H1 (cell line): ENCODE measurements around the gene TRPC4. TPM values are rescaled to one million over a fixed set of nuclear protein-coding genes. Genes with fewer than 3 reads are reported as not detected.

Experiments used
- CTCF ChIA-PET: fragments of 300-600 bp; sonication (Branson Sonifier 250); formaldehyde crosslinking; loops from one replicate; lab custom pipeline; 2021; ENCODE audit not compliant: partially characterized antibody; lab: Charles Lee
- POLR2A ChIA-PET: fragments of 300-600 bp; sonication (Branson Sonifier 250); formaldehyde crosslinking; loops from one replicate; lab custom pipeline; 2021; ENCODE audit warnings: inconsistent platforms; ENCODE audit not compliant: partially characterized antibody; lab: Charles Lee
- DNase-seq, 2 experiments: peaks; one replicate each; pipeline versions ENCODE4 v3.0.0 to v3.0.0-alpha.2; 2010 to 2022; ENCODE audit warnings: low spot score in 2 of 2, low read depth in 1 of 2, mixed read lengths in 1 of 2
- FAIRE-seq: peaks from 2 replicates; lab custom pipeline; 2011; peaks lifted over from hg19 to GRCh38; lab: Jason Lieb, UNC
- H2AFZ ChIP-seq: 2 replicates; pipeline ENCODE4 v1.8.1; 2012; ENCODE audit warnings: low read length, inconsistent platforms
- H2AK5ac ChIP-seq: 2 replicates; pipeline ENCODE4 v1.6.1; 2013; ENCODE audit warnings: low read depth, low read length
- H2BK120ac ChIP-seq: replicated peaks from 2 replicates; pipeline ENCODE3; 2013; ENCODE audit warnings: low read depth, low read length, inconsistent platforms
- H2BK12ac ChIP-seq: 2 replicates; pipeline ENCODE4 v1.6.1; 2013; ENCODE audit warnings: low read depth, low read length
- H2BK15ac ChIP-seq: 2 replicates; pipeline ENCODE4 v1.6.1; 2013; ENCODE audit warnings: low read length
- H2BK20ac ChIP-seq: 2 replicates; pipeline ENCODE4 v1.6.1; 2013; ENCODE audit warnings: low read length
- H2BK5ac ChIP-seq: 2 replicates; pipeline ENCODE4 v1.6.1; 2013; ENCODE audit warnings: low read depth, low read length
- H3K14ac ChIP-seq: 2 replicates; pipeline ENCODE4 v1.6.1; 2013; ENCODE audit warnings: inconsistent platforms; ENCODE audit not compliant: insufficient read length
- H3K18ac ChIP-seq: 2 replicates; pipeline ENCODE4 v1.6.1; 2013; ENCODE audit warnings: low read length; ENCODE audit errors: extremely low read depth
- H3K23ac ChIP-seq: 2 replicates; pipeline ENCODE4 v1.6.1; 2013; ENCODE audit warnings: inconsistent platforms; ENCODE audit not compliant: insufficient read length
- H3K23me2 ChIP-seq: 2 replicates; pipeline ENCODE4 v1.6.1; 2013; ENCODE audit warnings: low read depth, low read length
- H3K27ac ChIP-seq: 2 replicates; pipeline ENCODE4 v1.6.1; 2011; ENCODE audit warnings: low read depth, low read length, inconsistent platforms
- H3K27me3 ChIP-seq, 4 experiments: replicated peaks in 1 of 4; 1 replicate in 1 of 4; 2 replicates in 3 of 4; pipeline versions ENCODE4 v1.6.1 to v1.8.1; 2011 to 2013; ENCODE audit warnings: low read length in 3 of 4, mild to moderate bottlenecking in 3 of 4, inconsistent platforms in 2 of 4, mixed read lengths in 2 of 4, moderate library complexity in 1 of 4; ENCODE audit not compliant: control insufficient read depth in 3 of 4, insufficient read depth in 3 of 4; ENCODE audit errors: extremely low read depth in 1 of 4
- H3K36me3 ChIP-seq, 4 experiments: 2 replicates each; pipeline versions ENCODE4 v1.6.1 to v1.8.1; 2011 to 2013; ENCODE audit warnings: mild to moderate bottlenecking in 4 of 4, low read length in 3 of 4, moderate library complexity in 2 of 4, control low read depth in 1 of 4, inconsistent platforms in 1 of 4; ENCODE audit not compliant: insufficient read depth in 4 of 4, control insufficient read depth in 2 of 4
- H3K4ac ChIP-seq: replicated peaks from 2 replicates; pipeline ENCODE3; 2013; ENCODE audit warnings: low read length, low read depth, mixed read lengths, inconsistent platforms; ENCODE audit not compliant: insufficient read length
- H3K4me1 ChIP-seq, 4 experiments: replicated peaks in 1 of 4; 1 replicate in 1 of 4; 2 replicates in 3 of 4; pipeline versions ENCODE4 v1.6.1 to v1.8.1; 2011 to 2013; ENCODE audit warnings: low read length in 3 of 4, inconsistent platforms in 2 of 4, mixed read lengths in 1 of 4; ENCODE audit not compliant: insufficient read depth in 4 of 4, control insufficient read depth in 3 of 4
- H3K4me2 ChIP-seq, 2 experiments: 2 replicates each; pipeline versions ENCODE4 v1.6.1 to v1.8.1; 2011 to 2013; ENCODE audit warnings: low read depth in 2 of 2, low read length in 2 of 2, control low read depth in 1 of 2, inconsistent platforms in 1 of 2, mild to moderate bottlenecking in 1 of 2; ENCODE audit not compliant: insufficient read depth in 1 of 2
- H3K4me3 ChIP-seq, 4 experiments: fragments of 200-600, 300-600 bp in 1 of 4; sonication (generic), shearing (Covaris generic), sonication (Bioruptor Twin) in 1 of 4; 2 replicates each; pipeline versions ENCODE4 v1.5.1 to v1.8.1; 2011 to 2016; ENCODE audit warnings: low read length in 4 of 4, low read depth in 3 of 4, control low read depth in 2 of 4, inconsistent platforms in 2 of 4, mild to moderate bottlenecking in 2 of 4, mixed read lengths in 1 of 4, moderate library complexity in 1 of 4; ENCODE audit not compliant: insufficient read depth in 2 of 4; ENCODE audit errors: extremely low read depth in 1 of 4
- H3K56ac ChIP-seq: replicated peaks from 2 replicates; pipeline ENCODE3; 2013; ENCODE audit warnings: low read depth, mild to moderate bottlenecking, mixed read lengths, low read length, inconsistent platforms; ENCODE audit not compliant: insufficient read length
- H3K79me1 ChIP-seq: 2 replicates; pipeline ENCODE4 v1.6.1; 2013; ENCODE audit warnings: low read depth, low read length, control low read depth
- H3K79me2 ChIP-seq, 2 experiments: 2 replicates each; pipeline versions ENCODE4 v1.6.1 to v1.8.1; 2012 to 2013; ENCODE audit warnings: low read length in 2 of 2, mild to moderate bottlenecking in 2 of 2, inconsistent platforms in 1 of 2; ENCODE audit not compliant: insufficient read depth in 2 of 2, control insufficient read depth in 1 of 2
- H3K9ac ChIP-seq, 4 experiments: replicated peaks in 1 of 4; 1 replicate in 1 of 4; 2 replicates in 3 of 4; pipeline versions ENCODE4 v1.6.1 to v1.8.1; 2011 to 2013; ENCODE audit warnings: low read depth in 3 of 4, low read length in 3 of 4, control low read depth in 2 of 4, mild to moderate bottlenecking in 2 of 4, moderate library complexity in 2 of 4, inconsistent platforms in 1 of 4; ENCODE audit errors: extremely low read depth in 1 of 4
- H3K9me3 ChIP-seq, 2 experiments: 2 replicates each; pipeline versions ENCODE4 v1.6.1 to v1.8.1; 2012 to 2013; ENCODE audit warnings: mild to moderate bottlenecking in 2 of 2, moderate library complexity in 2 of 2, control low read depth in 1 of 2, inconsistent platforms in 1 of 2, low read depth in 1 of 2, low read length in 1 of 2, mixed read lengths in 1 of 2; ENCODE audit not compliant: insufficient read depth in 2 of 2
- H4K20me1 ChIP-seq, 2 experiments: replicated peaks in 1 of 2; 2 replicates each; pipeline versions ENCODE3 to v1.8.1; 2011 to 2013; ENCODE audit warnings: inconsistent platforms in 2 of 2, low read length in 2 of 2, mild to moderate bottlenecking in 1 of 2; ENCODE audit not compliant: insufficient read depth in 2 of 2, control insufficient read depth in 1 of 2
- H4K5ac ChIP-seq: 2 replicates; pipeline ENCODE4 v1.6.1; 2013; ENCODE audit warnings: low read length, low read depth, mixed read lengths, inconsistent platforms; ENCODE audit not compliant: insufficient read length
- H4K8ac ChIP-seq: 2 replicates; pipeline ENCODE4 v1.8.0; 2013; ENCODE audit warnings: mild to moderate bottlenecking, moderate library complexity, low read length, inconsistent platforms; ENCODE audit not compliant: insufficient read depth; ENCODE audit errors: extremely low read depth
- H4K91ac ChIP-seq: replicated peaks from 2 replicates; pipeline ENCODE3; 2013; ENCODE audit warnings: low read length, mixed read lengths, inconsistent platforms; ENCODE audit not compliant: insufficient read length
- EP300 ChIP-seq, 2 experiments: IDR thresholded peaks; 1 replicate in 1 of 2; 2 replicates in 1 of 2; pipeline ENCODE4 v1.6.1; 2011 to 2012; ENCODE audit warnings: low read depth in 2 of 2, low read length in 2 of 2, mild to moderate bottlenecking in 2 of 2, borderline replicate concordance in 1 of 2, inconsistent platforms in 1 of 2, moderate library complexity in 1 of 2
- HDAC6 ChIP-seq: IDR thresholded peaks from one replicate; pipeline ENCODE4 v1.7.1; 2012; ENCODE audit warnings: low read depth, mild to moderate bottlenecking, inconsistent platforms, low read length, moderate library complexity
- KDM1A ChIP-seq: fragments of 200-600, 300-600 bp; sonication (generic); IDR thresholded peaks from 2 replicates; pipeline ENCODE4 v1.7.1; 2016; ENCODE audit warnings: mild to moderate bottlenecking, low read length, borderline replicate concordance
- RFX5 ChIP-seq: IDR thresholded peaks from 2 replicates; pipeline ENCODE4 v1.6.1; 2011; ENCODE audit warnings: low read depth, low read length, improper control_type of control experiment, borderline replicate concordance
- SAP30 ChIP-seq: fragments of 300-600 bp; sonication (generic); IDR thresholded peaks from 2 replicates; pipeline ENCODE4 v1.7.1; 2012; ENCODE audit warnings: low read length, moderate library complexity, mild to moderate bottlenecking, inconsistent platforms; ENCODE audit not compliant: insufficient read depth, insufficient replicate concordance
- SIRT6 ChIP-seq: IDR thresholded peaks from one replicate; pipeline ENCODE4 v1.7.1; 2012; ENCODE audit warnings: low read length, inconsistent platforms
- SP4 ChIP-seq: IDR thresholded peaks from 2 replicates; pipeline ENCODE4 v1.6.1; 2012; ENCODE audit warnings: low read length, inconsistent platforms
- TAF1 ChIP-seq: IDR thresholded peaks from 2 replicates; pipeline ENCODE4 v1.6.1; 2011; ENCODE audit warnings: mild to moderate bottlenecking, low read depth, low read length
- TAF7 ChIP-seq: optimal IDR thresholded peaks from 2 replicates; pipeline ENCODE3; 2011; ENCODE audit warnings: low read depth, mild to moderate bottlenecking, inconsistent platforms, low read length, moderate library complexity, borderline replicate concordance
- ZNF274 ChIP-seq: IDR thresholded peaks from 2 replicates; pipeline ENCODE4 v1.7.0; 2012; ENCODE audit warnings: low read length, borderline replicate concordance; ENCODE audit errors: extremely low read depth
- WGBS, 2 experiments: shearing (Covaris generic) in 1 of 2; methylation state at CpG; one replicate each; pipeline versions ENCODE4 v1.1.6 to v1.1.7; 2013 to 2015; ENCODE audit warnings: low lambda C conversion rate in 2 of 2, mixed read lengths in 2 of 2, inconsistent platforms in 1 of 2, low coverage in 1 of 2, missing lambda C conversion rate in 1 of 2; ENCODE audit not compliant: insufficient replicate concordance in 2 of 2, insufficient coverage in 1 of 2, insufficient read length in 1 of 2; ENCODE audit errors: extremely low coverage in 1 of 2, missing lambda C conversion rate in 1 of 2; 5-methylcytosine and 5-hydroxymethylcytosine counted together
- polyA plus RNA-seq, 7 experiments: library from polyadenylated mRNA; depleted of rRNA in 3 of 7; stranded (reverse) in 5 of 7; unstranded in 2 of 7; fragments of >200 nt in 5 of 7; fragments of 200-250 nt in 2 of 7; gene quantifications; 1 replicate in 5 of 7; 2 replicates in 1 of 7; 4 replicates in 1 of 7; pipeline versions ENCODE4 v1.2.1 to v1.2.3, GENCODE V29; 2011 to 2013; ENCODE audit warnings: missing spikeins in 2 of 7, mixed read lengths in 2 of 7
- total RNA-seq: library from RNA; stranded (reverse); fragmentation: NEBNext Ultra II Directional; extraction: Animal tissue kit (Norgen Biotek cat#: 25700); gene quantifications from 2 replicates; pipeline ENCODE4 v1.2.1, GENCODE V29; 2021
- TF ChIP-seq, protein P1 (sequence below): IDR thresholded peaks from 2 replicates; pipeline ENCODE4 v1.6.1; 2012; ENCODE audit warnings: inconsistent platforms
- TF ChIP-seq, protein P2 (sequence below): IDR thresholded peaks from 2 replicates; pipeline ENCODE4 v1.6.1; 2012; ENCODE audit warnings: inconsistent platforms

The TRPC4 gene
- total and polyA plus RNA-seq, 2 of the 8 experiments (the other 6 are each of a cell fraction or from before 2014, with no cell fraction given), result 12.3 to 14.7 TPM

DNA sequence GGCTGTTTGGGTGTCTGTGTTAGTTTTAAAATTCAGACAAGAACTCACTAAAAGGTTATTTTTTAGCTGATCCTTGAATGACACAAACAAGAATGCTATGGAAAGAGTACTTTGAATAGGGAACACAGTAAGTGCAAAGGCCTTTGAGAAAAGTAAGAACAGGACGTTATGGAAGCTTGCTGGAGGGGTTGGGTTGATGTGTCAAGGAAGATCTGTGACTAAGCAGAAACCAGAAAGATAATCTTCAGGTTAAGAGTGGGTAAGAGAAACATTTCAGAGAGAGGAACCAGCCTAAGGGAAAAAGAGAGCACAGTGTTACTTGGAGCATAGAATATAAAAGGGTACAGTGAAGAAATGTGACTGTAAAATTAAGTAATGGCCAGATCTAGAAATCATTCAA is 41.2 kb upstream of the TRPC4 start:
- no peak overlapping the region for H2BK12ac ChIP-seq
- CTCF ChIA-PET, result no interaction called here
- H3K4me2 ChIP-seq, result no peak overlapping the region
- H3K14ac ChIP-seq, result no peak overlapping the region
- peaks cover 0 to 5% of the 10 kb centered on the region in 2 experiments; a peak in 2 of 4 replicates for H3K79me2 ChIP-seq
- no peaks in the 10 kb centered on the region for H3K79me1 ChIP-seq
- H2AK5ac ChIP-seq, result no peak overlapping the region
- H3K27ac ChIP-seq, result no peak overlapping the region
- no peaks in the 10 kb centered on the region for H3K27me3 ChIP-seq
- no peaks in the 10 kb centered on the region for H3K23me2 ChIP-seq
- H3K56ac ChIP-seq, result no peak overlapping the region
- POLR2A ChIA-PET, result no interaction called here
- H3K18ac ChIP-seq, result no peak overlapping the region
- FAIRE-seq (no peak), DNase-seq (no peak)
- peak overlapping the region; percentile 72; the same call in 1 of the 2 replicates for H2AFZ ChIP-seq
- H3K9ac ChIP-seq, result no peak overlapping the region
- H4K8ac ChIP-seq, result no peak overlapping the region
- no peak overlapping the region for H2BK5ac ChIP-seq
- no peak overlapping the region for H2BK20ac ChIP-seq
- H2BK15ac ChIP-seq, result no peak overlapping the region
- no peak overlapping the region for H3K4me3 ChIP-seq
- no peaks in the 10 kb centered on the region for H3K9me3 ChIP-seq
- no peak overlapping the region for H3K4ac ChIP-seq
- H3K23ac ChIP-seq, result no peak overlapping the region
- H4K5ac ChIP-seq, result no peak overlapping the region
- no peak overlapping the region for H2BK120ac ChIP-seq
- no peak for TF ChIP-seq ZNF274
- TF ChIP-seq EP300 (IDR thresholded peaks at IDR 0.05; ENCODE audit: borderline replicate concordance in 1 of 2, low read depth in 2 of 2, low read length in 2 of 2), result no peak
- TF ChIP-seq TAF1, result no peak
- TF ChIP-seq SIRT6, result no peak
- TF ChIP-seq, protein P1, sequence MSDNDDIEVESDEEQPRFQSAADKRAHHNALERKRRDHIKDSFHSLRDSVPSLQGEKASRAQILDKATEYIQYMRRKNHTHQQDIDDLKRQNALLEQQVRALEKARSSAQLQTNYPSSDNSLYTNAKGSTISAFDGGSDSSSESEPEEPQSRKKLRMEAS, result no peak
- no peak for TF ChIP-seq HDAC6
- TF ChIP-seq, protein P2, sequence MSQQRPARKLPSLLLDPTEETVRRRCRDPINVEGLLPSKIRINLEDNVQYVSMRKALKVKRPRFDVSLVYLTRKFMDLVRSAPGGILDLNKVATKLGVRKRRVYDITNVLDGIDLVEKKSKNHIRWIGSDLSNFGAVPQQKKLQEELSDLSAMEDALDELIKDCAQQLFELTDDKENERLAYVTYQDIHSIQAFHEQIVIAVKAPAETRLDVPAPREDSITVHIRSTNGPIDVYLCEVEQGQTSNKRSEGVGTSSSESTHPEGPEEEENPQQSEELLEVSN, result no peak
- TF ChIP-seq KDM1A, result no peak
- TF ChIP-seq RFX5, result no peak
- no peak for TF ChIP-seq SP4
- no peak for TF ChIP-seq SAP30
- no peak for TF ChIP-seq TAF7
- H3K4me1 ChIP-seq, result peaks cover 2 to 6% (median 4%) of the 10 kb centered on the region in 4 experiments; a peak in 4 of 7 replicates
- H3K36me3 ChIP-seq, result no peaks in the 10 kb centered on the region
- H4K91ac ChIP-seq, result no peak overlapping the region
- H4K20me1 ChIP-seq, result no peaks in the 10 kb centered on the region
- WGBS, 2 experiments, result 69% methylated on average over 1 of the region's 1 CpG; no CpG with 5 or more reads in 1 of the 2 experiments
